Vagina (tissue), 2 donors: ENCODE results near the gene CCDC138. TPM values are rescaled to one million over a fixed set of nuclear protein-coding genes. Genes with fewer than 3 reads are reported as not detected.
A peak's percentile ranks its signal among the peaks of the same experiment; 100 is the strongest.

ENCODE experiments used
- DNase-seq, 2 donors: peaks; one replicate each; pipeline ENCODE4 v3.0.0-alpha.2; 2017; ENCODE audit errors: extremely low spot score in 2 of 2
- H3K27ac ChIP-seq: fragments of 200-600 bp; sonication (generic); one replicate; pipeline ENCODE4 v1.5.1; 2019
- H3K27me3 ChIP-seq: fragments of 200-600 bp; sonication (generic); one replicate; pipeline ENCODE4 v1.5.1; 2019
- H3K36me3 ChIP-seq, 2 donors: fragments of 200-600 bp; sonication (generic); one replicate each; pipeline ENCODE4 v1.5.1; 2017 to 2019
- H3K4me1 ChIP-seq: fragments of 200-600 bp; sonication (generic); one replicate; pipeline ENCODE4 v1.5.1; 2019
- H3K4me3 ChIP-seq, 2 donors: fragments of 200-600 bp; sonication (generic); 1 replicate in 1 of 2; 2 replicates in 1 of 2; pipeline ENCODE4 v1.5.1; 2016 to 2019
- H3K9me3 ChIP-seq: fragments of 200-600 bp; sonication (generic); one replicate; pipeline ENCODE4 v1.5.1; 2019
- POLR2A ChIP-seq, 2 donors: fragments of 450-650 bp; IDR thresholded peaks; one replicate each; pipeline ENCODE4 v1.6.1; 2017; ENCODE audit warnings: antibody characterized with exemption in 2 of 2, mild to moderate bottlenecking in 2 of 2, moderate library complexity in 2 of 2
- POLR2AphosphoS5 ChIP-seq, 2 donors: sonication (generic); formaldehyde crosslinking; IDR thresholded peaks; one replicate each; pipeline ENCODE4 v1.9.0; 2017; ENCODE audit warnings: antibody characterized with exemption in 2 of 2, mild to moderate bottlenecking in 2 of 2, low read depth in 1 of 2; ENCODE audit not compliant: insufficient read depth in 1 of 2
- intact Hi-C: fragments of 100-400 bp; cut with DNase I; formaldehyde crosslinking; loops from one replicate; pipeline ENCODE4 v1.15.1; 2023
- total RNA-seq: library from RNA; depleted of rRNA; stranded (reverse); fragments of >200 nt; gene quantifications from one replicate; pipeline ENCODE4 v1.2.3, GENCODE V29; 2016
- TF ChIP-seq, protein P1 (sequence below), 3 experiments: fragments of 450-650 bp in 2 of 3; fragments of 200-600 bp in 1 of 3; sonication (generic) in 1 of 3; IDR thresholded peaks; one replicate each; pipeline ENCODE4 v1.5.1; 2017 to 2019; ENCODE audit warnings: antibody characterized with exemption in 3 of 3, mild to moderate bottlenecking in 2 of 3, moderate library complexity in 2 of 3

The CCDC138 gene
- total RNA-seq, 1 donor from 2014 or later, result 4.9 TPM

DNA sequence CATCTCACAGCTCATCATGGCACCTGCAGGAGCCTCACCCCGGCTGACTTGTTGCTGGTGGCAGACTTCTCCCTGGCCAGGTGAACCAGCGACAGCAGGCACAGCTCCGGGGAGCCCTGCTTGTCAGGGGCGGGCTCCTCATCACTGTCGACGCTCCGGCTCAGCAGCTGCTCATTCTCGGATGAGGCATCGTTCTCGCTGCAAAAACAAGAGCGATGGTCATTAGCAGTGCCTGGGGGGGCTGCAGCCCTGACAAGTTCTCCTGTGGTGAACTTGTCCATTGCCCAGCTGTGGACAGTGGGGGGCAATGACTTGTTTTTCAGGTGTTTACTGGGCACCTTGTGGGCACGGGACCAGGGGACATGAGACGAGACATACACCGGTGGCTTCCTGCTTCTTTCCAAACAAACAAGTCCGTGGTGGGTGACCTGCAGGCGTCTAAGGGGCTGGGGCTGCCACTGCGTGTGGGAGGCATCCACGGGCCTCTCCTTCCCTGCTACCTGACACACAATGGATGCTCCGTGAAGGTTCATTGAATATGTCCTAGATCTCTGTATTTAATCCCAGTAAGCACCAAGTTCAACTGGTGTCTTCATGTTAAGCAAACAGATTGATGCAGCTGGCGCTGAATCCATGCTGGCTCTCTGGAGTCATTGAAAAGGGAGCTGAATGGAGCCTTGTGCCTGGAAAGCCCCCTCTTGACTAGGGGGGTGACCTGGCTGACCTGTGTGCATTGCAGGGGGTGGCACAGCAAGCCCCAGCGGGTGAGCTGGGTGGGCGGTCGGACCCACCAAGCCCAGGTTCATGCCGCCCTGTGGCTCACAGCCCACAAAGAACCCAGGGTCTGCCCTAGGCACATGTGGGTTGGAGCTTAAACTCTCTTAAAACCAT lies 121.5 kb downstream of the CCDC138 start:
- H3K9me3 ChIP-seq, result no peaks in the 10 kb centered on the region
- H3K27me3 ChIP-seq, result no peaks in the 10 kb centered on the region
- no peaks in the 10 kb centered on the region for H3K36me3 ChIP-seq
- H3K27ac ChIP-seq, result no peak overlapping the region
- H3K4me1 ChIP-seq, result no peaks in the 10 kb centered on the region
- intact Hi-C loops, result no loop called here
- TF ChIP-seq, protein P1, sequence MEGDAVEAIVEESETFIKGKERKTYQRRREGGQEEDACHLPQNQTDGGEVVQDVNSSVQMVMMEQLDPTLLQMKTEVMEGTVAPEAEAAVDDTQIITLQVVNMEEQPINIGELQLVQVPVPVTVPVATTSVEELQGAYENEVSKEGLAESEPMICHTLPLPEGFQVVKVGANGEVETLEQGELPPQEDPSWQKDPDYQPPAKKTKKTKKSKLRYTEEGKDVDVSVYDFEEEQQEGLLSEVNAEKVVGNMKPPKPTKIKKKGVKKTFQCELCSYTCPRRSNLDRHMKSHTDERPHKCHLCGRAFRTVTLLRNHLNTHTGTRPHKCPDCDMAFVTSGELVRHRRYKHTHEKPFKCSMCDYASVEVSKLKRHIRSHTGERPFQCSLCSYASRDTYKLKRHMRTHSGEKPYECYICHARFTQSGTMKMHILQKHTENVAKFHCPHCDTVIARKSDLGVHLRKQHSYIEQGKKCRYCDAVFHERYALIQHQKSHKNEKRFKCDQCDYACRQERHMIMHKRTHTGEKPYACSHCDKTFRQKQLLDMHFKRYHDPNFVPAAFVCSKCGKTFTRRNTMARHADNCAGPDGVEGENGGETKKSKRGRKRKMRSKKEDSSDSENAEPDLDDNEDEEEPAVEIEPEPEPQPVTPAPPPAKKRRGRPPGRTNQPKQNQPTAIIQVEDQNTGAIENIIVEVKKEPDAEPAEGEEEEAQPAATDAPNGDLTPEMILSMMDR (IDR thresholded peaks at IDR 0.05), result no peak
- no peak for TF ChIP-seq POLR2AphosphoS5 (IDR thresholded peaks at IDR 0.05; ENCODE audit: insufficient read depth in 1 of 2, low read depth in 1 of 2)
- no peak for TF ChIP-seq POLR2A (IDR thresholded peaks at IDR 0.05)
- no peak overlapping the region for H3K4me3 ChIP-seq
- DNase-seq, result peak; percentile 61 to 86

DNA sequence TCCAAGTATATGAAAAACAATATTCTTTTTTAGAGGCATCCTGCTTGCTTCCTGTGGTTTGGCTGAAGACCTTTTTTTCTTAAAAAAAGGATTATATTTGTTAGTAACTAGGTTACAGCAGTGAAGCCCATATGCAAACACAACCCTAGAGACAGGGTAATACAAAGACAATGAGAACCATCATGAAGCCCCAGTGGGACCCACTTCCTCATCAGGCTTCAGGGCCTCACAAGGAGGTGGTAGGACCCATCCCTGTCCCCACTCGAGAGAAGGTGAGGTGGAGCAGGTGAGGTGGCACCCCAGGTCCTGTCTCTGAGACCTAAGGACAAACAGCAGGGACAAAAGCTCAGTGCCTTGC lies 122.1 kb downstream of the CCDC138 start:
- intact Hi-C loops, result no loop called here
- H3K4me1 ChIP-seq, result no peaks in the 10 kb centered on the region
- H3K27ac ChIP-seq, result no peak overlapping the region
- H3K9me3 ChIP-seq, result no peaks in the 10 kb centered on the region
- no peaks in the 10 kb centered on the region for H3K36me3 ChIP-seq
- H3K4me3 ChIP-seq, result no peak overlapping the region
- peak in 1 of 2 donors; percentile 29 for DNase-seq
- no peaks in the 10 kb centered on the region for H3K27me3 ChIP-seq
- TF ChIP-seq POLR2AphosphoS5 (IDR thresholded peaks at IDR 0.05; ENCODE audit: insufficient read depth in 1 of 2, low read depth in 1 of 2), result no peak
- TF ChIP-seq POLR2A (IDR thresholded peaks at IDR 0.05), result no peak
- TF ChIP-seq, protein P1 (IDR thresholded peaks at IDR 0.05), result no peak

DNA sequence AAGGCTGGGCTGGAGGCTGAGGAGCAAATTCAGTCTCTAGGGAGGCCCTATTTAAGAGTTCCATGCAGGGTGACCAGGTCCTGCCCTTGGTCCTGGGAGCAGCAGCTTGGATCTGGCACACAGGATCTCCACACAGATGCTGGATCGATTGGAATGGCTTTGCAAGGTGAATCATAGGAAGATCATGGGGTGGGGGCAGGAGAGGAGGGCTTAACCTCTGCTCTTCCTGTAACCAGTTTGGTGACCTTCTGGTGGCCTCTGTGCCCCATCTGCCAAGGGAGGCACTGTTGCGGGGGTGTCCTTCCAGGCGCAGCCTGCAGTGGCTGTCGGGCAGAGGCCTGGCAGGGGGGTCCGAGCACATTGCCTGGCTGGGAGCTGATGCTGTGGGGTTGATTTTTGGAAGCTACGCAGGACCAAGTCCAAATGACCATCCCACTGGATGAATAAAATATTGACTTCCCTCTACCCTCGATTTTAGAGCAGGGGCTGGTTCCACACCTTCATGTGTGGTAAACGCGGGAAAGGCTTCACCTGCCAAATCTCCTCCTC lies 122.8 kb downstream of the CCDC138 start:
- no peak overlapping the region for H3K4me3 ChIP-seq
- DNase-seq, result peak in 1 of 2 donors; percentile 70
- no peak overlapping the region for H3K27ac ChIP-seq
- TF ChIP-seq, protein P1 (IDR thresholded peaks at IDR 0.05), result no peak
- TF ChIP-seq POLR2AphosphoS5 (IDR thresholded peaks at IDR 0.05; ENCODE audit: insufficient read depth in 1 of 2, low read depth in 1 of 2) (no peak), POLR2A (IDR thresholded peaks at IDR 0.05) (no peak)
- intact Hi-C loops, result no loop called here
- H3K9me3 ChIP-seq, result no peaks in the 10 kb centered on the region
- H3K36me3 ChIP-seq, result no peaks in the 10 kb centered on the region
- no peaks in the 10 kb centered on the region for H3K27me3 ChIP-seq
- H3K4me1 ChIP-seq, result no peaks in the 10 kb centered on the region

DNA sequence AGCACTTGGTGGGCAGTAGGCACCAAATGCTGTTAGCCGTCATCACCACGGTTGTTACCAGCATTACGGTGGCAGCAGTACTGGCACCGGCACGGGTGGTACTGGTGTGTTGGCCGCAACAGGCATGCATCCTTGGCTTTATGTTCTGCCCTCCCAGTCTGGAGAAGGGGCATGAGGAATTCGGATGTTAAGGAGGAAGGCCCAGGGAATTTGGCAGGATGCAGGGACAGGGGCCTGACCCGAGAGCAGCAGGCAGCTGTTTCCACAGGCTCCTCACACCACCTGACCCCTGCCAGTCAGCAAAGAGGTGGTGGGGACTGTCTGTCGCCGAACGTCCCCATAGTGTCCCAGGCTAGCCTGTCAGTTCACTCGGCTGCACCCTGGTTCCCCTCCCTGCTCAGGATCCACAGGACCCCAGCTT lies 123.5 kb downstream of the CCDC138 start:
- DNase-seq, result peak; percentile 67 to 87
- TF ChIP-seq, protein P1 (IDR thresholded peaks at IDR 0.05), result no peak
- TF ChIP-seq POLR2AphosphoS5 (IDR thresholded peaks at IDR 0.05; ENCODE audit: insufficient read depth in 1 of 2, low read depth in 1 of 2) (no peak), POLR2A (IDR thresholded peaks at IDR 0.05) (no peak)
- Histone ChIP-seq H3K27ac (no peak overlapping the region), H3K4me3 (no peak overlapping the region), H3K4me1 (no peaks in the 10 kb centered on the region), H3K27me3 (no peaks in the 10 kb centered on the region), H3K9me3 (no peaks in the 10 kb centered on the region), H3K36me3 (no peaks in the 10 kb centered on the region)
- intact Hi-C loops, result no loop called here
